SU-DHL-6 (cell line): ENCODE data around the gene PDZD7.

Experiments
- H2AFZ ChIP-seq: fragments of 200-600 bp; sonication (generic); 2 replicates; pipeline ENCODE4 v1.6.1; 2014; ENCODE audit warnings: low read depth, mild to moderate bottlenecking, moderate library complexity, mixed read lengths, antibody characterized with exemption, low read length; ENCODE audit not compliant: severe bottlenecking
- H3F3A ChIP-seq: fragments of 200-600 bp; shearing (Covaris generic); 2 replicates; pipeline ENCODE4 v1.6.0; 2016; ENCODE audit warnings: antibody characterized with exemption, mild to moderate bottlenecking; ENCODE audit not compliant: insufficient read depth
- H3K27ac ChIP-seq: fragments of 200-600 bp; sonication (generic); 2 replicates; pipeline ENCODE4 v1.5.1; 2016; ENCODE audit warnings: low read depth, mild to moderate bottlenecking, low read length, moderate library complexity, mixed read lengths
- H3K27me3 ChIP-seq: fragments of 200-600 bp; sonication (generic), shearing (Covaris generic); 2 replicates; pipeline ENCODE4 v1.6.0; 2014; ENCODE audit warnings: mild to moderate bottlenecking, low read length
- H3K36me3 ChIP-seq: fragments of 200-600 bp; sonication (generic); 2 replicates; pipeline ENCODE4 v1.6.1; 2014; ENCODE audit warnings: mild to moderate bottlenecking, low read length, mixed read lengths
- H3K4me2 ChIP-seq: fragments of 300-600, 200-600 bp; shearing (Covaris generic), sonication (generic); 2 replicates; pipeline ENCODE4 v1.6.0; 2014; ENCODE audit warnings: low read length, low read depth, mild to moderate bottlenecking; ENCODE audit not compliant: poor library complexity, severe bottlenecking
- H3K4me3 ChIP-seq: fragments of 200-600 bp; sonication (generic); 2 replicates; pipeline ENCODE4 v1.5.1; 2014; ENCODE audit warnings: antibody characterized with exemption, low read length, mild to moderate bottlenecking, mixed read lengths; ENCODE audit not compliant: insufficient read depth, poor library complexity, severe bottlenecking
- H3K79me2 ChIP-seq: fragments of 200-600 bp; sonication (generic); 2 replicates; pipeline ENCODE4 v1.6.1; 2014; ENCODE audit warnings: mild to moderate bottlenecking, low read length, moderate library complexity; ENCODE audit not compliant: insufficient read depth
- H3K9ac ChIP-seq: fragments of 200-600 bp; sonication (generic); 2 replicates; pipeline ENCODE4 v1.7.0; 2014; ENCODE audit warnings: mild to moderate bottlenecking, low read length
- H3K9me2 ChIP-seq: fragments of 200-600 bp; sonication (generic); replicated peaks from 2 replicates; pipeline ENCODE4 v1.6.1; 2014; ENCODE audit warnings: low read length; ENCODE audit not compliant: insufficient read depth
- H3K9me3 ChIP-seq: fragments of 200-600 bp; sonication (generic); 2 replicates; pipeline ENCODE4 v1.6.1; 2014; ENCODE audit warnings: low read length, mixed read lengths; ENCODE audit not compliant: insufficient read depth
- H4K20me1 ChIP-seq: fragments of 200-600 bp; sonication (generic); 2 replicates; pipeline ENCODE4 v1.6.1; 2014; ENCODE audit warnings: low read depth, mild to moderate bottlenecking, antibody characterized with exemption, low read length, moderate library complexity, mixed read lengths
- EZH2phosphoT487 ChIP-seq: fragments of 200-600 bp; sonication (generic), shearing (Covaris generic); conservative IDR thresholded peaks from 2 replicates; pipeline ENCODE4 v1.6.1; 2018; ENCODE audit warnings: mild to moderate bottlenecking, antibody characterized with exemption, low read length, moderate library complexity, mixed read lengths
- TF ChIP-seq, protein P1 (sequence below): fragments of 200-600 bp; sonication (generic); IDR thresholded peaks from one replicate; pipeline ENCODE4 v1.5.1; 2017; ENCODE audit warnings: antibody characterized with exemption, mild to moderate bottlenecking, low read length, moderate library complexity; ENCODE audit not compliant: insufficient read depth, poor library complexity, severe bottlenecking

PDZD7 gene

DNA sequence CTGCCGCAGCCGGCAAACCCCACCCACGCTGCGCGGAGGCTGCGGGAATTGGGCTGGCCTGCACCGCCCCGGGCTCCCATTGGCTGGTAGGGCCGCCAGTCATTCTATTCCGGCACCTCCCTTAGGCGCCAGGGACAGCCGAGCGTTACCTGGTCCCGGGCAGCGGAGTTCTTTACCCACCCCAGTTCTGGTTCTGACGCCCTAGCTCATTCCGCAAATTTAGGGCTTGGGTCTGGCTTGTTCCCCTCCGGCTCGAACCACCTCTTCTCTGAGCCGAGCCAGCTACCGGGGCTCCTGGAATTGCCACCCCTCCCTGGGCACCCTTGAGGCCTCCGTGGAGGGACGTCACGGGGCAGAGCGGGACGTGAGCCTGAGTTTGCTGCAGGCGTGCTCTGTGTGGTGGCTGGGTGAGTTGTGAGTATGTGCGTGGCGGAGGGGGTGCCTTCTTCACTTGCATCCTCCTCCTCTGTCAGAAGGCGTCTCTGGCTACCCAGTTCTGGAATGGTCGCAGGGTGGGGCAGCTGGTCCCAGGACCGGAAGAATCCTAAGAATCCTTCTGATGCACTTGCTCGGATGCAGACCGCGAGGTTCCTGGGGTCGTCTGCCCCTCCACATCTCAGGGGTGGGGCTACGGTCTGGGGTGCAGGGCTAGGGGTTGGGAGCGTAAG lies at the start of gene PDZD7, which contains the start of gene SFXN3:
Gene PDZD7, minus strand, starts transcription at position 2 of the 668 bp plus-strand sequence. CDS start 910 bp downstream, outside the sequence.
Gene SFXN3, plus strand, starts transcription at position 107 of the 668 bp plus-strand sequence. CDS start 3,461 bp downstream, outside the sequence.
- no peaks in the 10 kb centered on the region for H3K9me3 ChIP-seq
- no peaks in the 10 kb centered on the region for H3K9me2 ChIP-seq
- no peaks in the 10 kb centered on the region for H3K36me3 ChIP-seq
- peak within 1 kb of the TSS; percentile 67 for H3K4me3 ChIP-seq
- H4K20me1 ChIP-seq, result no peaks in the 10 kb centered on the region
- no peaks in the 10 kb centered on the region for H3F3A ChIP-seq
- H3K9ac ChIP-seq, result peak within 1 kb of the TSS; percentile 52
- no peak for TF ChIP-seq EZH2phosphoT487
- TF ChIP-seq, protein P1, sequence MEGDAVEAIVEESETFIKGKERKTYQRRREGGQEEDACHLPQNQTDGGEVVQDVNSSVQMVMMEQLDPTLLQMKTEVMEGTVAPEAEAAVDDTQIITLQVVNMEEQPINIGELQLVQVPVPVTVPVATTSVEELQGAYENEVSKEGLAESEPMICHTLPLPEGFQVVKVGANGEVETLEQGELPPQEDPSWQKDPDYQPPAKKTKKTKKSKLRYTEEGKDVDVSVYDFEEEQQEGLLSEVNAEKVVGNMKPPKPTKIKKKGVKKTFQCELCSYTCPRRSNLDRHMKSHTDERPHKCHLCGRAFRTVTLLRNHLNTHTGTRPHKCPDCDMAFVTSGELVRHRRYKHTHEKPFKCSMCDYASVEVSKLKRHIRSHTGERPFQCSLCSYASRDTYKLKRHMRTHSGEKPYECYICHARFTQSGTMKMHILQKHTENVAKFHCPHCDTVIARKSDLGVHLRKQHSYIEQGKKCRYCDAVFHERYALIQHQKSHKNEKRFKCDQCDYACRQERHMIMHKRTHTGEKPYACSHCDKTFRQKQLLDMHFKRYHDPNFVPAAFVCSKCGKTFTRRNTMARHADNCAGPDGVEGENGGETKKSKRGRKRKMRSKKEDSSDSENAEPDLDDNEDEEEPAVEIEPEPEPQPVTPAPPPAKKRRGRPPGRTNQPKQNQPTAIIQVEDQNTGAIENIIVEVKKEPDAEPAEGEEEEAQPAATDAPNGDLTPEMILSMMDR, result no peak
- no peaks in the 10 kb centered on the region for H3K27me3 ChIP-seq
- H3K4me2 ChIP-seq, result peak within 1 kb of the TSS; percentile 80
- no peak within 1 kb of the TSS for H3K27ac ChIP-seq
- H3K79me2 ChIP-seq, result no peaks in the 10 kb centered on the region
- H2AFZ ChIP-seq, result peak within 1 kb of the TSS; percentile 90

DNA sequence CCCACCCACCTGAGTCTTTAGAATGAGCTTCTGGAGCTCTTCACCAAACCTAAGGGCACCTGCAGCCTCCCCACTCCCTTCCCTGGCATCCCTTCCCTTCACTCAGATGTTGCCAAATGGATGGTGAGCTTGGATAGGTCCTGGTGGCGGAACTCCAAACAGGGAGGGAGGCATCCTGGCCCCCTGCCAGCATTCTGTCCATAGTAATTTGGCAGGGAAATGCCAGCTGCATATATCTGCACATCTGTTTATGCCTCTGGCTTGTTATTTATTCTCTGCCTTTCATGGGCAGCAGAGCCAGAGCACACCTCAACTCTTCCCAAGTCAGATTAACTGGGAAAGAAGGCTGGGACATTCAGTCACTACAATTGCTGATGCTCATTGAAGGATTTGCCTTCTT lies 48.9 kb upstream of the PDZD7 start:
- TF ChIP-seq, protein P1, result no peak
- TF ChIP-seq EZH2phosphoT487, result no peak
- Histone ChIP-seq H3K27me3 (no peaks in the 10 kb centered on the region), H3K4me3 (no peak overlapping the region), H3K4me2 (no peak overlapping the region), H3K9ac (no peak overlapping the region), H3K27ac (no peak overlapping the region), H3K79me2 (no peaks in the 10 kb centered on the region), H3K9me2 (no peaks in the 10 kb centered on the region), H2AFZ (no peak overlapping the region), H3K9me3 (no peaks in the 10 kb centered on the region), H4K20me1 (no peaks in the 10 kb centered on the region), H3F3A (no peaks in the 10 kb centered on the region), H3K36me3 (no peaks in the 10 kb centered on the region)

- H4K20me1 ChIP-seq, result no peaks in the 10 kb centered on the region
- H3K79me2 ChIP-seq, result no peaks in the 10 kb centered on the region
- H3K9me2 ChIP-seq, result no peaks in the 10 kb centered on the region
- no peaks in the 10 kb centered on the region for H3K36me3 ChIP-seq
- H3K9me3 ChIP-seq, result no peaks in the 10 kb centered on the region
- H3K9ac ChIP-seq, result no peak overlapping the region
- H3K27ac ChIP-seq, result no peak overlapping the region
- TF ChIP-seq, protein P1, result no peak
- TF ChIP-seq EZH2phosphoT487, result no peak
- H2AFZ ChIP-seq, result no peak overlapping the region
- H3K4me3 ChIP-seq, result no peak overlapping the region
- no peak overlapping the region for H3K4me2 ChIP-seq
- no peaks in the 10 kb centered on the region for H3F3A ChIP-seq
- no peaks in the 10 kb centered on the region for H3K27me3 ChIP-seq
These were observed 45.7 kb upstream of the PDZD7 start for GRCh38 chr10:101076630-101077029.
